Astrocyte (in vitro differentiated cells and primary cell): ENCODE data around the gene FZD2. TPM values are rescaled to one million over a fixed set of nuclear protein-coding genes. Genes with fewer than 3 reads are reported as not detected.

Experiments used
- DNase-seq: peaks from one replicate; pipeline ENCODE4 v3.0.0-alpha.2; 2010; ENCODE audit warnings: low read depth
- FAIRE-seq: peaks from 2 replicates; lab custom pipeline; 2011; peaks lifted over from hg19 to GRCh38; lab: Jason Lieb, UNC
- H2AFZ ChIP-seq: 2 replicates; pipeline ENCODE4 v1.6.0; 2012; ENCODE audit warnings: low read depth, low read length, inconsistent platforms
- H3K27ac ChIP-seq: 2 replicates; pipeline ENCODE4 v1.5.1; 2011; ENCODE audit warnings: low read depth, low read length, inconsistent platforms
- H3K27me3 ChIP-seq: 2 replicates; pipeline ENCODE4 v1.6.0; 2011; ENCODE audit warnings: low read length, inconsistent platforms; ENCODE audit not compliant: insufficient read depth
- H3K36me3 ChIP-seq: 2 replicates; pipeline ENCODE4 v1.5.1; 2011; ENCODE audit warnings: low read length, inconsistent platforms; ENCODE audit not compliant: insufficient read depth
- H3K4me1 ChIP-seq: 2 replicates; pipeline ENCODE4 v1.5.1; 2011; ENCODE audit warnings: low read length, inconsistent platforms; ENCODE audit not compliant: insufficient read depth
- H3K4me2 ChIP-seq: 2 replicates; pipeline ENCODE4 v1.6.0; 2012; ENCODE audit warnings: low read length, inconsistent platforms
- H3K4me3 ChIP-seq: 2 replicates; pipeline ENCODE4 v1.5.1; 2011; ENCODE audit warnings: low read depth, mild to moderate bottlenecking, low read length, inconsistent platforms; ENCODE audit not compliant: insufficient read depth
- H3K79me2 ChIP-seq: 2 replicates; pipeline ENCODE4 v1.6.0; 2012; ENCODE audit warnings: mild to moderate bottlenecking, low read length, inconsistent platforms; ENCODE audit not compliant: insufficient read depth
- H3K9ac ChIP-seq: 2 replicates; pipeline ENCODE4 v1.6.0; 2012; ENCODE audit warnings: mild to moderate bottlenecking, low read length, inconsistent platforms
- H3K9me3 ChIP-seq: 2 replicates; pipeline ENCODE4 v1.5.1; 2012; ENCODE audit warnings: low read depth, mild to moderate bottlenecking, low read length, inconsistent platforms; ENCODE audit not compliant: insufficient read depth
- H4K20me1 ChIP-seq: 2 replicates; pipeline ENCODE4 v1.6.0; 2012; ENCODE audit warnings: low read length, inconsistent platforms; ENCODE audit not compliant: insufficient read depth
- H3K27ac Mint-ChIP-seq: one replicate; pipeline ENCODE4 v1.8.0; 2021; ENCODE audit warnings: mild to moderate bottlenecking, mixed read lengths; ENCODE audit not compliant: unreplicated experiment
- H3K27me3 Mint-ChIP-seq: one replicate; pipeline ENCODE4 v1.8.0; 2021; ENCODE audit warnings: low read depth, mixed read lengths; ENCODE audit not compliant: unreplicated experiment
- H3K36me3 Mint-ChIP-seq: one replicate; pipeline ENCODE4 v1.8.0; 2021; ENCODE audit warnings: low read depth, mixed read lengths; ENCODE audit not compliant: unreplicated experiment
- H3K4me1 Mint-ChIP-seq: one replicate; pipeline ENCODE4 v1.8.0; 2021; ENCODE audit warnings: low read depth, mixed read lengths; ENCODE audit not compliant: unreplicated experiment
- H3K4me3 Mint-ChIP-seq: one replicate; pipeline ENCODE4 v1.8.0; 2021; ENCODE audit warnings: mild to moderate bottlenecking, moderate library complexity, mixed read lengths; ENCODE audit not compliant: unreplicated experiment
- H3K9me3 Mint-ChIP-seq: one replicate; pipeline ENCODE4 v1.8.0; 2021; ENCODE audit warnings: mild to moderate bottlenecking, mixed read lengths; ENCODE audit not compliant: unreplicated experiment
- EZH2 ChIP-seq: IDR thresholded peaks from 2 replicates; pipeline ENCODE4 v1.6.1; 2012; ENCODE audit warnings: mild to moderate bottlenecking, low read length, inconsistent platforms; ENCODE audit not compliant: insufficient read depth
- total RNA-seq: library from RNA; stranded (reverse); gene quantifications from 2 replicates; pipeline ENCODE4 v1.2.1, GENCODE V29; 2021
- TF ChIP-seq, protein P1 (sequence below): IDR thresholded peaks from 2 replicates; pipeline ENCODE4 v1.5.1; 2011; ENCODE audit warnings: low read depth, mild to moderate bottlenecking, inconsistent platforms, low read length, moderate library complexity; ENCODE audit not compliant: insufficient read depth

Gene FZD2
- total RNA-seq, 1 donor from 2014 or later, result 97.6 TPM

DNA sequence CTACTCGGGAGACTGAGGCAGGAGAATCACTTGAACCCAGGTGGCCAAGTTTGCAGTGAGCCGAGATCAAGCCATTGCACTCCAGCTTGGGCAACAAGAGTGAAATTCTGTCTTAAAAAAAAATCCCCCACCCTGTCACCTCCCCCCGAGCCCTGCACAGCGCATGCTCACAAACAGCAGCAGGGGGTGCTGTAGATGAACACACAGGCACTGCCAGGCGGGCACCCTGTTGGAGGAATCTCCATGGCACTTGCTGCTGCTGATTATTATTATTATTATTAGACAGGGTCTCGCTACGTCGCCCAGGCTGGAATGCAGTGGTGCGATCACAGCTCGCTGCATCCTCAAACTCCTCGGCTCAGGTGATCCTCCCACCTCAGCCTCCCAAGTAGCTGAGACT is 24.6 kb downstream of the FZD2 start:
- Mint-ChIP-seq H3K9me3 (no peaks in the 10 kb centered on the region), H3K27ac (no peak overlapping the region), H3K36me3 (no peaks in the 10 kb centered on the region), H3K27me3 (peaks cover 4% of the 10 kb centered on the region), H3K4me1 (peaks cover 32% of the 10 kb centered on the region), H3K4me3 (no peak overlapping the region)
- Histone ChIP-seq H3K4me2 (no peak overlapping the region), H4K20me1 (no peaks in the 10 kb centered on the region), H3K4me3 (no peak overlapping the region), H3K27me3 (peaks cover 2% of the 10 kb centered on the region), H3K36me3 (no peaks in the 10 kb centered on the region), H3K9me3 (no peaks in the 10 kb centered on the region), H3K27ac (no peak overlapping the region), H3K79me2 (no peaks in the 10 kb centered on the region), H3K9ac (no peak overlapping the region), H3K4me1 (peaks cover 2% of the 10 kb centered on the region), H2AFZ (no peak overlapping the region)
- DNase-seq (no peak), FAIRE-seq (no peak)
- TF ChIP-seq, protein P1, sequence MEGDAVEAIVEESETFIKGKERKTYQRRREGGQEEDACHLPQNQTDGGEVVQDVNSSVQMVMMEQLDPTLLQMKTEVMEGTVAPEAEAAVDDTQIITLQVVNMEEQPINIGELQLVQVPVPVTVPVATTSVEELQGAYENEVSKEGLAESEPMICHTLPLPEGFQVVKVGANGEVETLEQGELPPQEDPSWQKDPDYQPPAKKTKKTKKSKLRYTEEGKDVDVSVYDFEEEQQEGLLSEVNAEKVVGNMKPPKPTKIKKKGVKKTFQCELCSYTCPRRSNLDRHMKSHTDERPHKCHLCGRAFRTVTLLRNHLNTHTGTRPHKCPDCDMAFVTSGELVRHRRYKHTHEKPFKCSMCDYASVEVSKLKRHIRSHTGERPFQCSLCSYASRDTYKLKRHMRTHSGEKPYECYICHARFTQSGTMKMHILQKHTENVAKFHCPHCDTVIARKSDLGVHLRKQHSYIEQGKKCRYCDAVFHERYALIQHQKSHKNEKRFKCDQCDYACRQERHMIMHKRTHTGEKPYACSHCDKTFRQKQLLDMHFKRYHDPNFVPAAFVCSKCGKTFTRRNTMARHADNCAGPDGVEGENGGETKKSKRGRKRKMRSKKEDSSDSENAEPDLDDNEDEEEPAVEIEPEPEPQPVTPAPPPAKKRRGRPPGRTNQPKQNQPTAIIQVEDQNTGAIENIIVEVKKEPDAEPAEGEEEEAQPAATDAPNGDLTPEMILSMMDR, result no peak
- no peak for TF ChIP-seq EZH2

DNA sequence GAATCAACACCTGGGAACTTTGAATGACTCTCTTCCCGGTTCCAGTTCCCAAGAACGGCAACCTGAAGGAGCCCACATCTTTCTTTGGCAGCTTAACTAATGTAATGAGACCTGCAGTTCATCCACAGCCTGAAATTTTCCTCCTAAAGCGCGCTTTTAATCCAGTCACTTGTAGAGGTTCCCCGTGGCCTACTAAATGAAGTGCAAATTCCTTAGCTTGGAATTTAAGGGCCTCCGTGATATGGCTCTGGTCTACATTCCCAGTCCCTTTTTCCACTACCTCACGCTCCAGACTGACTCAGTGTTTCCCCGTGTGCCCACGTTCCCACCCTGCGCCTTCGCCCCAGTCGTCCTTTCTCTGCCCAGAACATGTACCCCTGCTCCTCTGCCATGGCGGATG is 27.2 kb downstream of the FZD2 start:
- Histone ChIP-seq H3K4me1 (peaks cover 16% of the 10 kb centered on the region), H3K79me2 (no peaks in the 10 kb centered on the region), H3K4me3 (no peak overlapping the region), H2AFZ (peak overlapping the region; percentile 9), H3K27me3 (no peaks in the 10 kb centered on the region), H3K9ac (no peak overlapping the region), H3K4me2 (no peak overlapping the region), H3K36me3 (no peaks in the 10 kb centered on the region), H3K9me3 (no peaks in the 10 kb centered on the region), H4K20me1 (no peaks in the 10 kb centered on the region), H3K27ac (no peak overlapping the region)
- peaks cover 4% of the 10 kb centered on the region for H3K27me3 Mint-ChIP-seq
- H3K9me3 Mint-ChIP-seq, result no peaks in the 10 kb centered on the region
- peaks cover 46% of the 10 kb centered on the region for H3K4me1 Mint-ChIP-seq
- peak; percentile 61 for DNase-seq
- TF ChIP-seq EZH2, result no peak
- TF ChIP-seq, protein P1, result no peak
- H3K4me3 Mint-ChIP-seq, result no peak overlapping the region
- no peak for FAIRE-seq
- H3K36me3 Mint-ChIP-seq, result no peaks in the 10 kb centered on the region
- peak overlapping the region; percentile 82 for H3K27ac Mint-ChIP-seq

DNA sequence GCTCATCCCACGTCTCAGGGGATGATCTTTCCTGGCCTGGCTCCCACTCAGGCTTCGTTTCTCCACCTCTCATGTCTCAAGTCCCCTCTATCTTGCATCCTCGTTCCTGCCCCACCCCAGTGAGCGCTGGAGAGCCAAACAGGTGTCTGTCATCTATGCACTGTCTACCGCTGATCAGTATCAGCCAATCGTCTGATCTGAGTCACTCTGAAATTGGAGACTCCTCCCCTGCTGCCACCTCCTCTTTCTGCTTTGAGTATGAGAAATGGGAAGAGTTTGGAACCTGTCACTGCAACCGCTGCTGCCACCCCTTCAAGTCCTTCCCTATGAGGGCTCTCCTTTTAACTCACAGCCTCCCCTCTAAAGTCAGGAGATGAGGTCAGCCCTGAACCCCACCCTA is 28.0 kb downstream of the FZD2 start:
- DNase-seq (no peak), FAIRE-seq (no peak)
- no peaks in the 10 kb centered on the region for H3K9me3 Mint-ChIP-seq
- H3K4me2 ChIP-seq, result no peak overlapping the region
- H3K27ac ChIP-seq, result no peak overlapping the region
- peaks cover 2% of the 10 kb centered on the region for H3K27me3 Mint-ChIP-seq
- peak overlapping the region; percentile 34 for H3K4me3 Mint-ChIP-seq
- no peaks in the 10 kb centered on the region for H3K36me3 Mint-ChIP-seq
- no peak for TF ChIP-seq EZH2
- TF ChIP-seq, protein P1, result no peak
- H3K79me2 ChIP-seq, result no peaks in the 10 kb centered on the region
- no peak overlapping the region for H2AFZ ChIP-seq
- no peak overlapping the region for H3K4me3 ChIP-seq
- no peaks in the 10 kb centered on the region for H3K9me3 ChIP-seq
- peaks cover 46% of the 10 kb centered on the region for H3K4me1 Mint-ChIP-seq
- peaks cover 17% of the 10 kb centered on the region for H3K4me1 ChIP-seq
- H3K36me3 ChIP-seq, result no peaks in the 10 kb centered on the region
- H3K27me3 ChIP-seq, result no peaks in the 10 kb centered on the region
- no peak overlapping the region for H3K9ac ChIP-seq
- H3K27ac Mint-ChIP-seq, result peak overlapping the region; percentile 84
- no peaks in the 10 kb centered on the region for H4K20me1 ChIP-seq
